SJSA1 (cell line): ENCODE measurements around the gene HIVEP3. TPM values are rescaled to one million over a fixed set of nuclear protein-coding genes. Genes with fewer than 3 reads are reported as not detected.

Source experiments
- DNase-seq, 2 experiments: peaks; one replicate each; pipeline ENCODE4 v3.0.0-alpha.2; 2015 to 2020; ENCODE audit warnings: low spot score in 2 of 2, low read depth in 1 of 2
- H3K27ac ChIP-seq: fragments of 250-450 bp; sonication (Bioruptor Pico); 2 replicates; pipeline ENCODE4 v1.5.1; 2020; ENCODE audit warnings: mild to moderate bottlenecking, moderate library complexity
- H3K27me3 ChIP-seq: fragments of 250-450 bp; sonication (Bioruptor Pico); replicated peaks from 2 replicates; pipeline ENCODE4 v1.5.1; 2020; ENCODE audit warnings: mild to moderate bottlenecking, moderate library complexity
- H3K36me3 ChIP-seq: fragments of 250-450 bp; sonication (Bioruptor Pico); 2 replicates; pipeline ENCODE4 v1.5.1; 2020; ENCODE audit warnings: mild to moderate bottlenecking
- H3K4me1 ChIP-seq: fragments of 250-450 bp; sonication (Bioruptor Pico); replicated peaks from 2 replicates; pipeline ENCODE4 v1.6.1; 2021; ENCODE audit warnings: mild to moderate bottlenecking
- H3K4me3 ChIP-seq: fragments of 250-450 bp; sonication (Bioruptor Pico); 2 replicates; pipeline ENCODE4 v1.5.1; 2020; ENCODE audit warnings: mild to moderate bottlenecking
- H3K9me3 ChIP-seq: fragments of 250-450 bp; sonication (Bioruptor Pico); replicated peaks from 2 replicates; pipeline ENCODE4 v1.5.1; 2020; ENCODE audit warnings: mild to moderate bottlenecking
- total RNA-seq: library from RNA; depleted of rRNA; stranded (reverse); fragments of >200 nt; shearing (Covaris generic); gene quantifications from 2 replicates; pipeline ENCODE4 v1.2.3, GENCODE V29; 2014

The HIVEP3 gene
- total RNA-seq, 1 experiment from 2014 or later = 2.2 TPM

DNA sequence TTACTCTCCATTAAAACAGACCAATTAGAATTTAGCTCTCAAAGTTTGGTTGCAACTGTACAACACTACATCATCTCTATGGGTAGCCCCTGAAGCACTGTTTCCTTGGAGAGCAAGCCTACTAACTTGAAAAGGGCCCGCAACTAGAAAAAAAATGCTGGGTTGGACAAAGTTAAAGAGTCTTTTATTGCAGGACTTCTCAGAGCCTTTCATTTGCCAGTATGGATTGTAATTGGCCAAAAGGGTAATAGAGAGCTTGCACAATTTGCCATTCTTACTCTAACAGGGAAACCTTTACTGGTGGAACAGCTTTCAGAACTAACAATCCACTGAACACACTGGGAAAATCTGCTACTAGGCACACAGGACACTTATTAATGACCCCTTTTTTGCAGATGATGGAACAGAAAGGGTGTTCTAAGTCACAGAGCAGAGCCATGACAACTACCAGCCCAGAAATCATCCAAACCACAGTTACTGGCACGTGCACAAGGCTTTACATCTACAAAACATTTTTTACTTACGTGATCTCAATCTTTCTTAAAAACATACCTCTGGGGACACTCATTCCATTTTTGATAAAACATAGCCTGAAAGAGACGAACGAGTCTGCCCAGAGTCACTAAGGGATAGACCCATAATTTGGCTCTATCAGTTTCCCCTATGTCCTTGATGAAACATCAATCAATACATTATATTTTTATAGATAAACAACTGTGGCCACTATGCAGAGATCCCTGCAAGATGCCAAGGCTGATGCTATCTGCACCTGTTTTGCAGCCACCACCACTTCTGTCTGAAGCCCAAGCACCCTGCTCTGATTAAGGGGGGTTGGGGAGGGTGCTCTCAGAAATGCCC is 257.9 kb downstream of the HIVEP3 start:
- Histone ChIP-seq H3K36me3 (peaks cover 4% of the 10 kb centered on the region), H3K4me3 (peak overlapping the region; percentile 81), H3K27me3 (no peaks in the 10 kb centered on the region), H3K27ac (no peak overlapping the region), H3K4me1 (peaks cover 44% of the 10 kb centered on the region), H3K9me3 (no peaks in the 10 kb centered on the region)
- DNase-seq = no peak

DNA sequence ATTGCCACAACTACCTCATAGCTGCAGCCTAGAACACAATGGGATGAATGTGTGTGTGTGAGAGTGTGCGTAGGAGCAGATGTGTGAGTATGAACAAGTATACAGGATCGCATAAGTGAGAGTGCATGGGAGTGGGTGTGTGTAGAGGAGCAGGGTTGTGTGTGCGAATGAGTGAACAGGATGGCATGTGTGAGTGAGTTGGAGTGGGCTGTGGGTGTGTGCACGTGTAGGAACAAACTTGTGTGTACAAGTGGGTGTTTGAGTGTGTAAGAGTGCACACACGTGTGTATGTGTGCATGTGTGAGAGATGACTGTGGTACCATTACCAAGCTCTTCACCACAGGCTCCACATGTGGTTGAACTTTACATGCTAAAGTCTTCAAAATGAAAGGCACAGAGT is 258.8 kb downstream of the HIVEP3 start:
- H3K4me1 ChIP-seq = peaks cover 35% of the 10 kb centered on the region
- peaks cover 4% of the 10 kb centered on the region for H3K36me3 ChIP-seq
- H3K27me3 ChIP-seq = no peaks in the 10 kb centered on the region
- no peak overlapping the region for H3K27ac ChIP-seq
- no peak overlapping the region for H3K4me3 ChIP-seq
- no peaks in the 10 kb centered on the region for H3K9me3 ChIP-seq
- DNase-seq = no peak

DNA sequence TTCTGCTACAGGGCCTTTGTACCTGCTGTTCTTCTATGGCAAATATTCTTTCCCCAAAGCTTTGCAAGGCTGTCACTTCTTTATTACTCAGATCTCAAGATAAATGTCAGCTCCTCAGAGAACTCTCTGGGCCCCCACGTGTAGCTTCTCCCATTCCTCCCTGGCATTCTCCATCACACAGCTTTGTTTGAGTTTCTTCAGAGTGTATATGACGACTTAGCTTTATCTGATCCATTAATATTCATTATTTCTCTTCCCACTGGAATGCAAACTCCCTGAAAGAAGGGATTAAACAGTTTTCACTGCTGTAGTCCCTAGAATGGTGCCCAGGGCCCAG is 259.6 kb downstream of the HIVEP3 start:
- Histone ChIP-seq H3K9me3 (no peaks in the 10 kb centered on the region), H3K27ac (no peak overlapping the region), H3K27me3 (no peaks in the 10 kb centered on the region), H3K36me3 (peaks cover 4% of the 10 kb centered on the region), H3K4me1 (peaks cover 27% of the 10 kb centered on the region), H3K4me3 (no peak overlapping the region)
- no peak for DNase-seq

DNA sequence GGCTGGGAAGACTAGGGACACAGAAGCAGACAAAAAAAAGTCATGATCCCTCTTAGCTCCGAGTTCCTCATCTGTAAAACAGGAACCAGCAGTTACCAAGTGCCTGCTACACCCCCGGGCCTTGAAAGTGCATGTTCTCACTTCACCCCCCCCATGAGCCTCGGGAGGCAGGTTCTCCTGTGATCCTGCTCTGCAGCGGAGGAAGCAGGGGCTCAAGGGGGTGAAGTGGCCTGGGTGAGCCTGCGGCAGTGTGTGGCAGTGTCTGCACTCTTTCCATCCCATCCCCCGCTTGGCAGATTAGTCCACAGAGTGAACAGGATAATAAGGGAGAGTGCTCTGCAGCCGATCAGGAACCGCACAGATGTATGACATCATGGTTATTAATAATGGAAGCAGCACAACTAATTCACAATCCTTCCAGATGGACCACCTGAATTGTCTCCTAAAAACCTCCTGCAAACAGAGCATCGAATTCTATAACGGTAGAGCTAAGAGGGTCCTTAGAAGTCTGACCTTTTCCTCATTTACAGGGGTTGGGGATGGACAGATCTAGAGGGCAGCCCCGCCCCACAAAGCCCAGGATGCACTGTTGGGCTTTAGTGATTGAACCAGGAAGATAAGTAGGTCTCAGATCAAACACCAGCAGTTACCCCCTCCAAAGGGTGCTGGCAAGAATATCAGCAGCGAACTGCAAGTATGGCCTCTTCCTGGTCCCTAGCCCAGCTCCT is 260.1 kb downstream of the HIVEP3 start:
- DNase-seq = no peak
- no peaks in the 10 kb centered on the region for H3K9me3 ChIP-seq
- H3K27ac ChIP-seq = no peak overlapping the region

DNA sequence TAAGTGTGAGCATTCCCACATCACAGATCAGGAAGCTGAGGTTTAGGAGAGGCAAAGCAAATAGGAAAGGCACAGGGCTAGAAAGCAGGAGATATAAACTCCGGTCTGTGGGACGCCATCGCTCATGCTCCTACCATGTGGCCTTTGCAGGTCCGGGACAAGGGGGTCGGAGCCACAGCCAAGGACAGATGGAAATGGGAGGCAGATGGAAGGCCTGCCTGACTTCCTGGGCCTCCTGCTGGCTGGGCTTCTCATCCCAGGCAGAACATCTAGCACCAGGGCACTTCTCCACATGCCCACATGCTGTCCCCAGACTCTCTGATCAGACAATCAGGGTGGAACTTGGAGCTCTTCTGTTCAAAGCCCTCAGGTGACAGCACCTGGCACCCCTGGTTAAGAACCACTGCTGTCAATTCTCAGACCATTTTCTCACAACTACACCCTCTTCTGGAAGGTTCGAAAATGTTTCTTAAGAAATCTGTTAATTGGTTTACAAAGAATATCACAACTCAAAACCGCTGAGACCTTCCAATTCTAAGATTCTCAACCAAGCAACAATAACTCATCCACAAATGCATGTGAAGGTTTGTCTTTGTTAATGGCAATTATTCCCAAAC is 260.9 kb downstream of the HIVEP3 start:
- DNase-seq = no peak
- Histone ChIP-seq H3K4me1 (peaks cover 13% of the 10 kb centered on the region), H3K27ac (no peak overlapping the region), H3K27me3 (no peaks in the 10 kb centered on the region), H3K4me3 (no peak overlapping the region), H3K36me3 (peaks cover 4% of the 10 kb centered on the region), H3K9me3 (no peaks in the 10 kb centered on the region)

More for the DNA sequence above, 260.1 kb downstream of the HIVEP3 start:
- Histone ChIP-seq H3K4me1 (peaks cover 21% of the 10 kb centered on the region), H3K4me3 (no peak overlapping the region), H3K36me3 (peaks cover 4% of the 10 kb centered on the region), H3K27me3 (no peaks in the 10 kb centered on the region)

DNA sequence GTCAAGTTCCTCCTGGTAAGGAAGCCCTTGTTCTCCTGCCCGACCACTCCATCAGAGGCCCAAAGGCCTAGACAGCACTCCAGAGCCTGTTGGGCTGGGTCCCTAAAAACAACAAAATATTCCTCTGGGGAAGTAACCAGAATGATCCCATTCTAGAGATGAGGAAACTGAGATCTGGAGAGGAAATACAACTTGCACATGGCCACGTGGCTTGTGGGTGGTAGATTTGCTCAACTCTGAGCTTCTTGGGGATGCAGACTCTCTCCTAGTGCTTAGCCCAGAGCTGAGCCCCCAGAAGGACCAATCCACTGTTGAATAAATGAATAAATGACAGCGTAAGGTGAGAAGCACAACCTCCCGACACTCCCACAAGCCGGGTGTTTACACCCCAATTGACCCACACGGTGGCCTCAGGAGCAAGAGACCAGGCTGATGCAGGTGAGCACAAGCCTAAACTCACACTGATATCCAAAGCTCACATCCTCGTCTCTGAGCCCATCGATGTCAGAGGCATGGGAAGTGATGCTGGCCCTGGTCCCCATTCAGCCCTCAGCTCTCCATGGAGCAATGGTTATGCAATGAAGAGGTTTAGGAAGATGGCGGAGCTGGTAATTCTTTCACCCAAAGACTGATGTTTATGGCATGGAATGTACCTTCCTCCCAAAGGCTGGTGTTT is 261.8 kb downstream of the HIVEP3 start:
- peaks cover 4% of the 10 kb centered on the region for H3K36me3 ChIP-seq
- no peak for DNase-seq
- H3K9me3 ChIP-seq = no peaks in the 10 kb centered on the region
- H3K27me3 ChIP-seq = no peaks in the 10 kb centered on the region
- H3K27ac ChIP-seq = no peak overlapping the region
- H3K4me3 ChIP-seq = no peak overlapping the region
- H3K4me1 ChIP-seq = peaks cover 8% of the 10 kb centered on the region

DNA sequence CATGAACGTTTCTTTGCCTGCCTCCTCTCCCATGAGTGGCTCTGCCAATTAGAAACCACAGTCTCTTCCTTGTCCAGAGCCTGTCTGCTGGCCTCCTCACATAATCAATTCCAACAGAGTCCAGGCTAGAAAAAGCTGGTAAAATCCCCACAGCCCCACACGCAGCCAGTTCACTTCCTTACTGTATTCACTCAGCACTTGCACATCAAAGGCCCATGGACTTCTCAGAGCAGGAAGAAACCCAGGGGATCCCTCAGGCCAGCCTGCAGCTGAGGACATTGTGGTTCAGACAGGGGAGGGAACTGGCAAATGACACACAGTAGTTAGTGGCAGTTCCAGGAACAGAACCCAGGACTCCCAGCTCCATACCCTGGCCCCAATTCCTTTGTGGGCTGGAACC is 262.7 kb downstream of the HIVEP3 start:
- no peak for DNase-seq
- Histone ChIP-seq H3K4me1 (no peaks in the 10 kb centered on the region; the same call in 1 of the 2 replicates), H3K9me3 (no peaks in the 10 kb centered on the region), H3K27ac (no peak overlapping the region), H3K36me3 (no peaks in the 10 kb centered on the region), H3K4me3 (no peak overlapping the region), H3K27me3 (no peaks in the 10 kb centered on the region)

DNA sequence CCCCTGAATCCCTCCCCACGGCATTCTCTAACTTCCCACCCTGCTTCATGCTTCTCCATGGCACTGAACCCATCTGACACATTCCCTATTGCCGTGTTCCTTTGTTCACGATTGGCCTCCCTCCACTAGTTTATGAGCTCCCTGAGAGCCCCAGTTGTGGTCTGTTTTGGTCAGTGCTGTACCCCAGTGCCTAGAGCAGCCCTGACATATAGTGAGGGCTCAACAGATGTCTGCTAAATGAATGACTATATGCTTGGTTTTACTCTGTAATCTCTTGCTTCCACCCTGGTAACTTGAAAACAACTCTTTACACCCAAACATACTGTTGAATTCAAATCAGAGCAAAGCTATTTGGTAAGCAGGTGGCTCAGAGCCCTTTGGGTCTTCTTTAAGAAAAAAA is 263.1 kb downstream of the HIVEP3 start:
- peaks cover 4% of the 10 kb centered on the region for H3K4me1 ChIP-seq
- no peaks in the 10 kb centered on the region for H3K36me3 ChIP-seq
- H3K9me3 ChIP-seq = no peaks in the 10 kb centered on the region
- no peak overlapping the region for H3K4me3 ChIP-seq
- DNase-seq = no peak
- H3K27ac ChIP-seq = no peak overlapping the region
- H3K27me3 ChIP-seq = no peaks in the 10 kb centered on the region

DNA sequence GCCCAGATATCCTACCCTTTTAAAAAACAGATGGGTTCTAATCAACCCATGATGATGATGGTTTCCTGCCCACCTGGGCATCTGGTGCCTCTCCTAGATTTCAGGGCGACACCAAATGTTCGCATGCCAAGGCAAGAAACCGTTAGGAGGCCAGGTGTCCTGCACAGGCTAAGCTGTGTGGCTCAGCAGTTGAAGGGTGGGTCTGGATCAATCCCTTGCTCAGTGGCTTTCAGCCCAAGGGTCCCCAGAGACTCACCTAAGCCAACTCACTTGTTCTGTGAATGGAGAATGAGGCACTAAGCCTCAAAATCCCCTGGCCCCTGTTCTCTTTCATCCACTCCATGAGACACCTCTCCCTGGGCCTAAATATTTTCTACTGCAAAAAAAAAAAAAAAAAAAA is 265.1 kb downstream of the HIVEP3 start:
- H3K4me3 ChIP-seq = no peak overlapping the region
- DNase-seq = no peak
- peaks cover 18% of the 10 kb centered on the region for H3K4me1 ChIP-seq
- H3K27me3 ChIP-seq = no peaks in the 10 kb centered on the region
- H3K27ac ChIP-seq = no peak overlapping the region
- no peaks in the 10 kb centered on the region for H3K36me3 ChIP-seq
- H3K9me3 ChIP-seq = no peaks in the 10 kb centered on the region

DNA sequence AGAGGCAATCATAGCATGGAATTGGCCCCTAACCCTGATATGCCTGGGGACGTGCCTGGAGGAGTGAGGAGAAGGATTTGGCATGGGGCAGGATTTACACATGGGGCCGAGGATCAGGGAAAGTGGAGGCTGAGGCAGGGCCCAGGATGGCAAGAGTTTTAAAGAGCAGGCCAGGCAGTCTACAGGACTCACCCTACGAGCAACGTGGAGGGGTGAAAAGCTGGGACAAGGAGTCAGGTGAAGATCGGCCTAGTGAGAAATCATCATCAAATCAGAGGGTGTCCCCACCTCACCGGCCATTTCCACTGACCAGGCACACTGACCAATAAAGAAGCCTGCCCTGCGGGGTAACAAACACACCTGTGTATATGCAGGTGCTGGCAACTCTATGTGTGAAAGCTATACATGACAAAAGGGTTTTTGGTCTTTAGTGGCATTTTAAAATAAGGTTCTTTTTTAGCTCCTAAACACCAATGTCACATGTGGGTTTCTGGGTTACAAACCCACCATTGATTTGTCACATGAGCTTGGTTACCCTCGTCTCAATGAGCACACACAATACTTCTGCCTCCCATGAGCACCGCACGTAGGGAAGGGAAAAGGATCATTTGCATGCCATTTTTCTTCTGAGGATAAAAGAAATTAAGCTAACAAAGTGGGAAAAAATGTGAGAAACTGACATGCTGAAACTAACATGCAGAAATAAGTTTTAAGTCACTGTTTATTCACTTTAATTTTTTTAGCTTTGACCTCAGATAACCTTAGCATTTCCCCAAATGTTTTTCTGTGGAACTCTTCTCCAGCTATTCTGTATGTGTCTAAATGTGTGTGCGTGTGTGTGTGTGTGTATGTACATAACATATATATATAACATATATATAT is 266.1 kb downstream of the HIVEP3 start:
- Histone ChIP-seq H3K27ac (no peak overlapping the region), H3K9me3 (no peaks in the 10 kb centered on the region), H3K36me3 (no peaks in the 10 kb centered on the region), H3K4me1 (peaks cover 18% of the 10 kb centered on the region), H3K4me3 (no peak overlapping the region), H3K27me3 (no peaks in the 10 kb centered on the region)
- no peak for DNase-seq

DNA sequence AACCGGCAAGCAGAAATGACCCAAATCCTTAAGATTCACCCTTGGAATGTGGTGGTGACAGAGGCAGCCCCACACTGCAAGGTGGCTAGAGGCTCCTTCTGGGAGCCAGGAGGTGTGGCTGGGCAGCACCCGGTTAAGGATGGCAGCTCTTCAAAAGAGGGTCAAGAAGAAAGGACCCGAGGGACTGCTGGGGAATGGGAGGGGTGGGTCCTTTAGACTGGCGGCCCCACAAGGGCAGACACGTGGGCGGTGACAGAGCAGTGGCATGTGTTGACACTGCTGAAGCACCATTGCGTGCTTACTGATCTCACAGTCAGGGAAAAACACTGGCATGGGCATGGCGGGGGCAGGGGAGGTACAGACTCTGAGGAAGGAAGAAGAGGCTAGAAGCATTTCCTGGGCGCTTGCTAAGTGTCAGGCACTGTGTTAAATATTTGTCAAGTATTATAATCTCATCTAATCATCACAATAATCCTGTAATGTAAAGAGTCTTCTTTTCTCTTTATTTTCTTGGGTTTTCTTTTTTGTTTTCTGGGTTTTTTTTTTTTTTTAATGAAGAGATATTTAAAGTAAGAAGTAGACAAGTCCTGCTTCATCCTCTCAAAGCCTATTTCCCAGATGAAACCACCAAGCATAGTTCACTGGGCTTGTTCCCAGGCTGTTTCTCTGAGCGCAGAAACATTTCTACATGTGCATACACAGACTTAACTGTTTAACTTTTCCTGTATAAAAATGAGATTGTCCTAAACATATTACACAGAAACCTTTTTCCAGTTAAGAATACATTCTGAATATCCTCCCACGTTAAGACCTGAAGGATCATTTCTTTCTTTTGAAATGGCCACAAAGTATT is 268.5 kb downstream of the HIVEP3 start:
- peak overlapping the region; percentile 43 for H3K27ac ChIP-seq
- no peak overlapping the region for H3K4me3 ChIP-seq
- H3K4me1 ChIP-seq = peaks cover 18% of the 10 kb centered on the region
- no peaks in the 10 kb centered on the region for H3K36me3 ChIP-seq
- no peaks in the 10 kb centered on the region for H3K27me3 ChIP-seq
- peak; percentile 70 to 71 for DNase-seq
- no peaks in the 10 kb centered on the region for H3K9me3 ChIP-seq

DNA sequence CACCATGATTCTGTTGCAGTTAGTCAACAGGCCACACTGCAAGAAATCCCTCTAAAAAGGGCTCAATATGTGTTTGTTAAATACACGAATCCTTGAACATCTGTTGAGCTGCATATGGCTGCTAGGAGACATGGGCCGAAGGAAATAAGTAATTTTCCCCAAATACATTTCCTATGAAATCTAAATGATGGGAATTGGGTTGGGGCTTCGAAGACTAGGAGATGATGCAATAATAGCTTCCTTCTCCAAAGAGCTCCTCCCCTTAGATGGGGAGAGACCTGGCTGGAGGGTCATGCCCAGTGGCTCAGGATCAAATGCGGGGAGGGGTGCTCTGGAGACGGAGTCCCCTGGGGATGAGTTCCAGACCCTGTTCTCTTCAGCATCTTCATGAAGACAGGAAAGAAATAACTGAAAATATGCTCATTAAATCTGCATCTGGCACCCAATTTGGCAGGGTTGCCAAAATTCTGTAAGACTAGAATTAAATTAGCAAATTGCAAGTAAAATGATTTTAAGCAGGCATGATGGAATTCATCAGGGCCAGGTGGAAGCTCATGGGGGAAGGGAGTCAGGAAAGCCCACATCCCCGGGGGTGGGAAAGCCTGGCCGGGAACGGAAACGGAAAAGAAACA is 269.2 kb downstream of the HIVEP3 start:
- Histone ChIP-seq H3K9me3 (no peaks in the 10 kb centered on the region), H3K27ac (peak overlapping the region; percentile 30), H3K27me3 (no peaks in the 10 kb centered on the region), H3K4me3 (no peak overlapping the region), H3K4me1 (peaks cover 18% of the 10 kb centered on the region), H3K36me3 (no peaks in the 10 kb centered on the region)
- DNase-seq = no peak
